Activated naive CD4-positive, alpha-beta T cell treated with anti-CD3 and anti-CD28 coated beads, Interleukin-2, amount 50 U/mL, for 24 hours (primary cell): ENCODE results near the gene CDK5RAP2.
A peak's percentile ranks its signal among the peaks of the same experiment; 100 is the strongest.

ENCODE experiments used
- H3K27ac Mint-ChIP-seq: one replicate; pipeline ENCODE4 v1.8.0; 2021; ENCODE audit warnings: mild to moderate bottlenecking, mixed read lengths
- H3K27me3 Mint-ChIP-seq: one replicate; pipeline ENCODE4 v1.8.0; 2021; ENCODE audit warnings: mixed read lengths
- H3K36me3 Mint-ChIP-seq: one replicate; pipeline ENCODE4 v1.8.0; 2021; ENCODE audit warnings: mixed read lengths
- H3K4me1 Mint-ChIP-seq: one replicate; pipeline ENCODE4 v1.8.0; 2021; ENCODE audit warnings: mixed read lengths
- H3K4me3 Mint-ChIP-seq: one replicate; pipeline ENCODE4 v1.8.0; 2021; ENCODE audit warnings: mild to moderate bottlenecking, mixed read lengths
- H3K9me3 Mint-ChIP-seq: one replicate; pipeline ENCODE4 v1.8.0; 2021; ENCODE audit warnings: mixed read lengths

CDK5RAP2 gene

DNA sequence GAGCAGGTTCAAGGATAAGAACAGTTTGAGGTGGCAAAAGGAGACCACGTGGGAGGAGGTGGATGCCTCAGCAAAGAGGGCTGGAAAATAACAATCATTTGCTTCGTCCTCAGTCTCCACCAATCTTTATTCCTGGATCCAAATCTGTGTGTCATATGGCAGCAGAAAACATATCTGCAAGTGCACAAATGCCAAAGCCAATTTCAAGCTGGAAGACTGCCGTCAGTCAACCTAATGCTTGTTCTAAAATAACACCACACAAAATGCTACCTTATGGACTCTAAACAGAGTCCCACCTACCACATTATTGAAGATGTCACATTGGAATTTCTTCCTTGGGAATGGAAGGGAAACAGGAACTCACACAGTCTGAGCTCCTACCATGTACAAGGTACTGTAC, 129.1 kb downstream of the CDK5RAP2 start:
- no peak overlapping the region for H3K27ac Mint-ChIP-seq
- no peaks in the 10 kb centered on the region for H3K27me3 Mint-ChIP-seq
- H3K9me3 Mint-ChIP-seq, result peaks cover 5% of the 10 kb centered on the region
- H3K36me3 Mint-ChIP-seq, result peaks cover 38% of the 10 kb centered on the region
- H3K4me3 Mint-ChIP-seq, result no peak overlapping the region
- peaks cover 21% of the 10 kb centered on the region for H3K4me1 Mint-ChIP-seq

GRCh38 chr9:120449566-120449965, 130.4 kb downstream of the CDK5RAP2 start:
- Mint-ChIP-seq H3K4me3 (no peak overlapping the region), H3K36me3 (peaks cover 28% of the 10 kb centered on the region), H3K4me1 (peaks cover 21% of the 10 kb centered on the region), H3K27me3 (no peaks in the 10 kb centered on the region), H3K9me3 (peaks cover 5% of the 10 kb centered on the region), H3K27ac (no peak overlapping the region)

- Mint-ChIP-seq H3K4me3 (no peak overlapping the region), H3K27ac (no peak overlapping the region), H3K4me1 (peaks cover 21% of the 10 kb centered on the region), H3K27me3 (no peaks in the 10 kb centered on the region), H3K9me3 (peaks cover 5% of the 10 kb centered on the region), H3K36me3 (peaks cover 27% of the 10 kb centered on the region)
Observed at GRCh38 chr9:120447959-120448500, 131.9 kb downstream of the CDK5RAP2 start.

DNA sequence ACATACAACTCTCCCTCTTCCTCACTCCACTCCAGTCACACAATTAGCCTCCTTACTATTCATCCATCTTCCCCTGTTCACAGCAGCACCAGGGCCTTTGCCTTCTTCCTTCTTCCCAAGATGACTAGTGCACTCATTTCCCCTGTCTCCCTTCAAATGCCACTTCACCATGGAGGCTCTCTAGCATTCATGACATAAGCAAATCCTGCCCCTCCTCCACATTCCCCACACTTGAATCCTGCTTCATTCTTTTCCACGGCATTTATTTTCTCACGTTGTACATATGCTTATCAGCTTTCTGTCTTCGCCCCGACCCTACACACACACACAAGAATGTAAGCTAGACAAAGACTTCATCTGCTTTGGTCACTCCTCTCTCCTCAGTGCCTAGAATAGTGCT, 133.3 kb downstream of the CDK5RAP2 start:
- Mint-ChIP-seq H3K27ac (peak overlapping the region; percentile 56), H3K4me1 (peaks cover 21% of the 10 kb centered on the region), H3K27me3 (no peaks in the 10 kb centered on the region), H3K4me3 (peak overlapping the region; percentile 34), H3K36me3 (peaks cover 29% of the 10 kb centered on the region), H3K9me3 (peaks cover 5% of the 10 kb centered on the region)

DNA sequence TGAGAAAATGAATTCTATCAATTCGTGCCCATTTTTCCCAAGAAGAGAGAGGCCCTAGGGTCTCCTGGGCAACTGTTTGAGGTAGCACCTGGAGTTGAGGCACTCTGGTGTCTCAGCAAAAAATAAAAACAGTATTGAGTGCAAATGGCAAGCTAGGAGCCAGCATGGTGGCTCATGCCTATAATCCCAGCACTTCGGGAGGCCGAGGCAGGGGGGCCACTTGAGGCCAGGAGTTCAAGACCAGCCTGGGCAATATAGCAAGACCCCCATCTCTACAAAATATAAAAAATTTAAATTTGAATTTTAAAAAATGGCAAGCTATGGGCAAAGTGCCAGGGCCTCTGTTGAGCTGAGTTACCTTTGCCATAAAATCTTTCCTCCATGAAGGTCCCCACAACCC, 136.0 kb downstream of the CDK5RAP2 start:
- Mint-ChIP-seq H3K27ac (no peak overlapping the region), H3K9me3 (peaks cover 5% of the 10 kb centered on the region), H3K4me3 (no peak overlapping the region), H3K36me3 (peaks cover 37% of the 10 kb centered on the region), H3K4me1 (peaks cover 19% of the 10 kb centered on the region), H3K27me3 (no peaks in the 10 kb centered on the region)

GRCh38 chr9:120443489-120443888, 136.5 kb downstream of the CDK5RAP2 start:
- Mint-ChIP-seq H3K4me3 (no peak overlapping the region), H3K9me3 (peaks cover 5% of the 10 kb centered on the region), H3K27me3 (no peaks in the 10 kb centered on the region), H3K27ac (no peak overlapping the region), H3K4me1 (peaks cover 14% of the 10 kb centered on the region), H3K36me3 (peaks cover 34% of the 10 kb centered on the region)

GRCh38 chr9:120442308-120442995, 137.5 kb downstream of the CDK5RAP2 start:
- peaks cover 36% of the 10 kb centered on the region for H3K36me3 Mint-ChIP-seq
- H3K4me1 Mint-ChIP-seq, result peaks cover 14% of the 10 kb centered on the region
- peaks cover 5% of the 10 kb centered on the region for H3K9me3 Mint-ChIP-seq
- H3K4me3 Mint-ChIP-seq, result no peak overlapping the region
- no peak overlapping the region for H3K27ac Mint-ChIP-seq
- H3K27me3 Mint-ChIP-seq, result no peaks in the 10 kb centered on the region

GRCh38 chr9:120441426-120442307, 138.3 kb downstream of the CDK5RAP2 start:
- peaks cover 8% of the 10 kb centered on the region for H3K4me1 Mint-ChIP-seq
- H3K4me3 Mint-ChIP-seq, result no peak overlapping the region
- H3K9me3 Mint-ChIP-seq, result peaks cover 3% of the 10 kb centered on the region
- H3K36me3 Mint-ChIP-seq, result peaks cover 37% of the 10 kb centered on the region
- H3K27ac Mint-ChIP-seq, result no peak overlapping the region
- H3K27me3 Mint-ChIP-seq, result no peaks in the 10 kb centered on the region

- Mint-ChIP-seq H3K4me1 (peaks cover 4% of the 10 kb centered on the region), H3K9me3 (no peaks in the 10 kb centered on the region), H3K36me3 (peaks cover 34% of the 10 kb centered on the region), H3K4me3 (no peak overlapping the region), H3K27ac (no peak overlapping the region), H3K27me3 (no peaks in the 10 kb centered on the region)
Observed at GRCh38 chr9:120440791-120441190, 139.2 kb downstream of the CDK5RAP2 start.

- Mint-ChIP-seq H3K4me3 (no peak overlapping the region), H3K9me3 (no peaks in the 10 kb centered on the region), H3K27me3 (no peaks in the 10 kb centered on the region), H3K4me1 (peaks cover 4% of the 10 kb centered on the region), H3K27ac (peak overlapping the region; percentile 26), H3K36me3 (peaks cover 38% of the 10 kb centered on the region)
Observed at GRCh38 chr9:120439926-120440325, 140.0 kb downstream of the CDK5RAP2 start.

GRCh38 chr9:120438836-120439546, 141.0 kb downstream of the CDK5RAP2 start:
- peaks cover 44% of the 10 kb centered on the region for H3K36me3 Mint-ChIP-seq
- H3K4me3 Mint-ChIP-seq, result no peak overlapping the region
- peaks cover 4% of the 10 kb centered on the region for H3K4me1 Mint-ChIP-seq
- no peaks in the 10 kb centered on the region for H3K9me3 Mint-ChIP-seq
- H3K27ac Mint-ChIP-seq, result no peak overlapping the region
- no peaks in the 10 kb centered on the region for H3K27me3 Mint-ChIP-seq

DNA sequence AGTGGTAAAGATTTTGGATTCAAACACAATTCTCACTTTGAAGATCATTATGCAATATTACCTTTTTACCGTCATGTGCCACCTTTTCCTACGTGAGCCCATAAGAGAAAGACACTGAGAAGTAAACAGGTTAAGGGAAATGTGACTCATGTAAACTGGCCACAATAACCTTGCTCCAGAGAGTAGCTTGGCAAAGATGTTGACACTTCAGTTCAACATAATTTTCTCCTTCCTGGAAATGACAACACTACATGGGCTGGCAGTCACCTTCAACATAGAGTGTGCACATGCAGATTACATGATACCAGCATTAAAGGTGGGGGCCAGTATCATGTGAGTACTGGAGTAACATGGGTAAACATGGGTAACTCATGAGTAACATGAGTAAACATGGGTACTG, 141.9 kb downstream of the CDK5RAP2 start:
- H3K36me3 Mint-ChIP-seq, result peaks cover 46% of the 10 kb centered on the region
- no peaks in the 10 kb centered on the region for H3K9me3 Mint-ChIP-seq
- H3K27me3 Mint-ChIP-seq, result no peaks in the 10 kb centered on the region
- H3K4me1 Mint-ChIP-seq, result peaks cover 8% of the 10 kb centered on the region
- no peak overlapping the region for H3K27ac Mint-ChIP-seq
- H3K4me3 Mint-ChIP-seq, result no peak overlapping the region

DNA sequence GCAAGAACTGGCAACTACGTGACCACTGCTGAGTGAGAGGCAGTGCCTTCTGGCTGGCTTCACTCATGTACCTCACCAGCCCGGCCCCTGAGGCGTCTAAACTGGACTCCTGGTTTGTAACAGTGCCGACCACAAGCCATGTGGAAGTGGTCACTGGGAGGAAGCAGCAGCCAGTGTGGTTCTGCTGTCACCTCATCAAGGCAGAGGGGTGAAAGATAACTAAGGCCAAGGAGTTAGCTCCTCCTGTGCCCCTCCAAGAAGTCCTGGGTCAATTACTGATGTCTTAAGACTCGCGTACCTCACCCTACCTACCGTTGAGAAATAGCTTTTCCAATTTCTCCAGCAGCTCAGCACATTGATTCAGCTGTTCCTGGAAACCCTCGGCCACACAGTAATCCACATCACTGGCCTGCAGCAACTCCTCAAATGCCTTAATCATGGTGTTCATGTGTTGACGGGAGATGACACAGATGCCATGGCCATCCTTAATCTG, 142.9 kb downstream of the CDK5RAP2 start:
- Mint-ChIP-seq H3K4me1 (peaks cover 8% of the 10 kb centered on the region), H3K4me3 (no peak overlapping the region), H3K27ac (no peak overlapping the region), H3K9me3 (no peaks in the 10 kb centered on the region), H3K36me3 (peaks cover 46% of the 10 kb centered on the region), H3K27me3 (no peaks in the 10 kb centered on the region)

DNA sequence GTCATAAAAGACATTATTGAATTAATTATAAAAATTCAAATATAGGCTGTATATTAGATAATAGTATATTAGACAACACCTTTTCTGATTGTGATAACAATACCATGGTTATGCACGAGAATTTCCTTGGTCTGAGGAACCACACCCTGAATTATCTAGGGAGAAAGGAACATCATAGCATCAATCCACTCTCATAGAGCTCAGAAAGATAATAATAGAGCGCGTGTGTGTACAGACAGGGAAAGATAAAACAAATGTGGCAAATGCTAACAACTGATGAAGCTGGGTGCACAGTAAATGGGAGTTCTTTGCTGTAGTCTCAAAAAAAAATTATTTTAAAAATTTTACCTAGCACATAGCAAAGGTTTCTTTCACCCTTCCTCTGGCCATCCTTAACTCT, 143.5 kb downstream of the CDK5RAP2 start:
- H3K4me3 Mint-ChIP-seq, result no peak overlapping the region
- no peaks in the 10 kb centered on the region for H3K9me3 Mint-ChIP-seq
- no peak overlapping the region for H3K27ac Mint-ChIP-seq
- H3K4me1 Mint-ChIP-seq, result peaks cover 8% of the 10 kb centered on the region
- H3K36me3 Mint-ChIP-seq, result peaks cover 48% of the 10 kb centered on the region
- no peaks in the 10 kb centered on the region for H3K27me3 Mint-ChIP-seq

GRCh38 chr9:120435091-120435490, 144.9 kb downstream of the CDK5RAP2 start:
- Mint-ChIP-seq H3K4me3 (no peak overlapping the region), H3K27ac (no peak overlapping the region), H3K27me3 (no peaks in the 10 kb centered on the region), H3K4me1 (peaks cover 8% of the 10 kb centered on the region), H3K9me3 (no peaks in the 10 kb centered on the region), H3K36me3 (peaks cover 48% of the 10 kb centered on the region)
